HG02970 (cell line): ENCODE results near the gene REPIN1.

Source experiments
- ATAC-seq: cut with Tn5 transposase; IDR thresholded peaks from one replicate; pipeline ENCODE4 v1.9.1; 2021; ENCODE audit warnings: mild to moderate bottlenecking, moderate library complexity, moderate number of reproducible peaks; ENCODE audit not compliant: unreplicated experiment, low FRiP score

The REPIN1 gene

DNA sequence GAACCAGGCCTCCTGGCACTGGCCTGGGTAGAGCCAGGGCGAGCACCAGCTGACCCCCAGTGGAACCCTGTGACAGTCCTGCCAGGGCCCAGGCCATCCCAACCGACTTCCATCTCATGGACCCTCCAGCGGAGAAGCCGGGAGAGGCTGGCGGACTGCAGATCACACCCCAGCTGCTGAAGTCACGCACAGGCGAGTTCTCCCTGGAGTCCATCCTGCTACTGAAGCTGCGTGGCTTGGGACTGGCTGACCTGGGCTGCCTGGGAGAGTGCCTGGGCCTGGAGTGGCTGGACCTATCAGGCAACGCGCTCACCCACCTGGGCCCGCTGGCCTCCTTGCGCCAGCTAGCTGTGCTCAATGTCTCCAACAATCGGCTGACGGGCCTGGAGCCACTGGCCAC, 31.9 kb upstream of the REPIN1 start:
- ATAC-seq: no peak

DNA sequence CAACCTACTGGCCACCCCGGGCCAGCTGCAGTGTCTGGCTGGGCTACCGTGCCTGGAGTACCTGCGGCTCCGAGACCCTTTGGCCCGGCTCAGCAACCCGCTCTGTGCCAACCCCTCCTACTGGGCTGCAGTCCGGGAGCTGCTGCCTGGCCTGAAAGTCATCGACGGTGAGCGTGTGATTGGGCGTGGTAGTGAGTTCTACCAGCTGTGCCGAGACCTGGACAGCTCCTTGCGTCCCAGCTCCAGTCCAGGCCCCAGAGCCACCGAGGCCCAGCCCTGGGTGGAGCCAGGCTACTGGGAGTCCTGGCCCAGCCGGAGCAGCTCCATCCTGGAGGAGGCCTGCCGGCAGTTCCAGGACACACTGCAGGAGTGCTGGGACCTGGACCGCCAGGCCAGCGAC, 31.4 kb upstream of the REPIN1 start:
- no peak for ATAC-seq

DNA sequence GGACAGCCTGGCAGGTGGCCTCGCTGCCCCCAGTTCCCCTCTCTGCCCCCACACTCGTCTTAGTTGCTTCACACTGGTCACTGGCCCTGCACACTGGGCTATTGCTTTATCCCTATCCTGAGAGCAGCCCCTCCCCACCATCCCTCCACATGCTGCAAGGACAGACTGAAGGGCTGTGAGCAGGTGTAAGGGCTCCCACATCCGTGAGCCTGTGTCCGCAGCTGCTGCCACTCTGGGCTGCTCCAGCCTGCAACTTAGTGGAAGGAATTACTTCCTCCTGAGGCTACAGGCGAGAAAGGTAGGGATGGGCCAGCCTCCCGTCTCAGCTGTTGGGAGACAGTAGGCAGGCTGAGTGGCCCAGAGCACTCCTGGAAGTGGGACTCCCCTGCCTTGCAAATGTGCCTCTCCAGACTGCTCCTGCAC, 31.0 kb upstream of the REPIN1 start:
- no peak for ATAC-seq

DNA sequence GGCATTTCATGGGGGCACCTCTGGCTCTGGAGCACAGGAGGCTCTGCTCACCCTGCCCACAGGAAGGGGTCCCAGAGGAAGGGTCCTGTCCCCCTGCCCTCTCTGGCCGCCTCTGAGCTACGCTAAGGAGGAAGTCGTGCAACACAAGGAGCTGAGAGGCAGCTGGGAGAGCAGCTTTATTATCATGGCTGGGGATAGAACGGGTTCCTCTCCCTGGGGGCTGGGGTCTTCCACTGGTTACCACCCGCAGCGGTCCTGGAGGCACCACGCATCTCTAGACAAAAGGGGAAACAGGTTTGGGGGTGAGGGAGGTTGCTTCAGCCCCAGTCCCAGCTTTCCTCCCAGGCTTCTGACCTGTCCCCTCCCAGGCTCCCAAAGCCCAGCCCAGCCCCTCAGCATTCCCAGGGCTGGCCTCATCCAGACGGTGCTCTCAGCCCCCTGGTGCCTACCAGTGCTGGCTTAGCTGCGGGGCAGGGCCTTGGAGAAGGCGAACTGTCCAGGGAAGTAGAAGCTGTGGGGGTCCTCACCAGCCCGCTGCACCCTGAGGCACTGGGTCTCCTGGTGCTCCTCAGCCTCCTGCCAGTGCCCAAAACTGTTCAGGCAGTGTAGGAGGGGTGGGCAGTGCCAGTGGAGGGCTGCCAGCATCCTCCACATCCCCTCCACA, 30.3 kb upstream of the REPIN1 start:
- no peak for ATAC-seq

DNA sequence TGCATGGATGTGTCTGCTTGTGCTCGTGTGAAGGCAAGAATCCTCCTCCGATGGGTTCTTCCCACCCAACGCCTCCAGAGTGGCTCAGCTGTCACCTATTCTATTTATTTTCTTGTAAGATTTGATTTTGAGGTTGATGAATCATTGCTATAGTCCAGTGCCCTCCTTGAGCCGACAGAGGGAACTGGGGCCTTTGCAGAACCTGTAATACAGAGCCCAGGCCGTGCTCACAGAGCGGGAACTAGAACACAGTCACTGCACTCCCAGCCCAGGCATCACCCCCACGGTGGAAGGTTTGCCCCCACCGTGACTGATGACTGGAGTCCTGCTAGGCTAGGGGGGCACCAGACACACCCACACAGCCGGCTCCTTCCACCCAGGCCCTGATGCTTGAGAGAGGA, 29.2 kb upstream of the REPIN1 start:
- ATAC-seq: no peak

DNA sequence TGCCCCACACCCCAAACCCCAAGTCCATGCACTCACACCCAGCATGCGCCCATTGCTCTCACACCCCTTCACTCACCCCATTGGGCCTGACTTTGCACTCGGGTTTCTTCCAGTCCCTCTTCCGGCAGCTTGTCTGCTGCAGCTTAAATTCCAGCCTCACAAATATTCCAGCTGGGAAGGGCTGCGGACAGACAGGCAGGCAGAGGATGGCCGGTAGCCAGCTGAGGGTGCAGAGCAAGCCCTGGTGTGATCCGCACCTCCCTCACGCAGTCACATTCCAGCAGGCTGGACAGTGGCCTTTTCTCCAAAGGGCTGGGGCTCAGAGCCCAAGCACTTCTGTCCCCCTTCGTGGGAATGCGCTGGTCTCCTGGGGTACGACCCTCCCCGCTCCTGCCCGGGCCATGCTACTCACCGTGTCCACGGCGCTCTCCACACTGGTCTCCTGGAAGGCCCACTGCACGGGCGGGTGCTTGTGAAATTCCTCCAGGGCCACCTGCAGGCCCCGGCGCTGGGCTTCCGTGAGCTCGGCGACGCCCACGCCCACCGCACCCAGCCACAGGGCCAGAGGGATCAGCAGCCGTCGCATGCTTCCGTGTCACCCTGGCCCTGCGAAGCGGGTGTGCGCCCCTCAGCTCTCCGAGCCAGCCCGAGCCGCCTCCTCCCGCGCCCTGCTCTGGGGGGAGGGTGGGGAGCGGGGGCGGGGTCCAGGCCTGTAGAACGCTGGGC, 28.4 kb upstream of the REPIN1 start:
- no peak for ATAC-seq

DNA sequence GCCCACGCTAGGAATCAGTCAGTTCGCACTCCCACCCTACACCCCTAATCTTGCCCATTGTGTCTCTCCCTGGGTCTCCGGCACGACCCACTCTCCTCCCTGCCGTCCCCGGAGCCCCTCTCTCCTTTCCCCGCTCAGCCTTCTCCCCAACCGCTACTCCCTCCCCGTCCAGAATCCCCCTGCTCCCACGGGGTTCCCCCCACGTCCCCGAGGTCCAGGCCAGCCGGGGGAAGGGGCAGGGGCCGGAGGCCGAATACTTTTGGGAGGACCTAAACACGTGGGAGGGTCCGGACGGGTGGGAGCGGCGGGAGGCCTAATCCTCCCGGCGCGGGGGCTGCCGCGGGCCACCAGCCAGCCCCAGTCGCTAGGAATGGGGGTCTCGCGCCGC, 27.8 kb upstream of the REPIN1 start:
- ATAC-seq: no peak

DNA sequence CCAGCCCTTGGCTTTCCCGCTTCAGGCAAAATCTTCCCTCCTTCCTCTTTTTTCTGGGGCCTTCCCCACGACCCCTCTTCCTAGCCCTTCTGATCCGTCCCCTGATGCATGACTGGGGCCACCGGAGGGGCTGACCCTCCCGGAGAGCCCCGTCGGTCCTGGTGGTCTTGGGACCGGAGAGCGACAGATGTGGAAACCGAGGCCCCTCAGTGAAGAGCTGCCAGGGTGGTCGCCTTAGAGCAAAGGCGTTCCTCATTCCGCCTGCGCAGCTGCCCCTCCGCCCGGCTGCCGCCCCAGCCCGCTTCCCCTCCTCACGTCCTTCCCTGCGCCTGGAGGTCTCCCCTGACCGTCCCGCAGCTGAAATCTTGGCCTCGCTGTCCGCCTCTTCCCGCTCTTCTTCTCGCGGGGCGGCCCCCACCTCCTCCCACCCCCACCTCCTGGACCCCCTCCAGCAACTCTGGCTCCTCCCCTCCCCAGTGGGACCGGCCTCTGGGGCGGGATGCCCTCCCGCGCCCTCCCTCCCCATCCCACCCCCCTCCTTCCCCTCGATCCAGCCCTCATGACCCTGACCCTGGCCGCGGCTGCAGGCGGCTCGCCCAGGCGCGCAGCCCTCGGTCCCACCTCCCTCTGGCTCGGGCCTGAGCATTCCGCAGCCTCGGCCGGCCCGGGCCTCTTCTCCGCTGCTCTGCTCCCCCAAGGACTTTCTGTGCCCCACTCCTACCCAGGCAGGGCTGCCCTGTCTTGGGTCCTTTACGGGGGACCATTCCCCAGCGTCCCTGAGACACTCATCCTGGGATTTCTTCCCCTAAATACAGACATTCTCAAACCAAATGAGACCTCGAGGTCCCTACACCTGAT, 27.1 kb upstream of the REPIN1 start, which contains the start of gene RARRES2:
TSS of gene RARRES2 (minus strand) at position 367 of the 858 bp plus-strand sequence. CDS start 1,020 bp downstream, outside the sequence.
- no peak for ATAC-seq

DNA sequence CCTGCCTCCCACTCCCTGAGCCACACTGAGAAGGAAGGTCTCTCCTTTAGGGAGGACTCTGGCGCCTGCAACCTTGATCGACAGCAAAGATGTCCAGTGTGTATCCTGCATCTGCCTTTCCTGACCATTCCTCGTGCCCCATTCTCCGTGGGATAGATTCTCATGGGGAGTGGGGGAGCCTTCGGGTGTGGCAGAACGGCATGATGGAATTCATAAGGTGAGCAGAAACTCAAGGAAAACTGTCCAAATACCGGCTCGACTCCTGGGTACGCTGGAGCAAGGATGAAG, 26.6 kb upstream of the REPIN1 start:
- ATAC-seq: no peak

DNA sequence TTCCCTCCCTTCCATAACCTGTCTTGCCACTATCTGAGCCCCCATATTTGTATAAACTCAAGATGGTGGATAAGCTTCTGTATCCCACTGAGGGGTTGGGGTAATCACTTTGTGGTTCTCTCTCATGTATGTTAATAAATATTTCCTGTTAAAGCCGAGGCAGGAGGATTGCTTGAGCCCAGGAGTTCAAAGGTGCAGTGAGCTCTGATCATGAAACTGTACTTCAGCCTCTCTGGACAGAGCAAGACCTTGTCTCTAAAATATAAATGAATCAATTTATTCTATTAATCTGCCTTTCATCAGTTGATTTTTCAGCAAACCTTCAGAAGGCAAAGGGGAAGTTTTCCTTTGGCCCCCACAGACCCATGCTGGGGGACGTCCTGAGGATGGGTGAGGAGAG, 25.4 kb upstream of the REPIN1 start:
- no peak for ATAC-seq

DNA sequence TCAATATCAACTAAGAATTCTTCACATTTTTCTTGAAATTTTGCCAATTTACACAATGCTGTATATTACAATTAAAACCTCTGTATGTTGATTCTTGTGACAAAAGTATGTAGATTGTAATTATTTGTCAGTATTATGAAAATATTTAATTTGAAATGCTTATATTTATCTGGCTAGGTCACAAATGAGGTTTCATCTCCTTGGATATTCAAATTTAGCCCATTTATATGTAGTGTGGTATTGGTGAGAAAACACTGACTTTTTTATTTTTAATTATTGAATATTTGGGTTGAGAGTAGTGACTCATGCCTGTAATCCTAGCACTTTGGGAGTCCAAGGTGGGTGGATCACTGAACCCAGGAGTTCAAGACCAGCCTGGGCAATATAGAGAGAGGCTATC, 24.3 kb upstream of the REPIN1 start:
- ATAC-seq: no peak

DNA sequence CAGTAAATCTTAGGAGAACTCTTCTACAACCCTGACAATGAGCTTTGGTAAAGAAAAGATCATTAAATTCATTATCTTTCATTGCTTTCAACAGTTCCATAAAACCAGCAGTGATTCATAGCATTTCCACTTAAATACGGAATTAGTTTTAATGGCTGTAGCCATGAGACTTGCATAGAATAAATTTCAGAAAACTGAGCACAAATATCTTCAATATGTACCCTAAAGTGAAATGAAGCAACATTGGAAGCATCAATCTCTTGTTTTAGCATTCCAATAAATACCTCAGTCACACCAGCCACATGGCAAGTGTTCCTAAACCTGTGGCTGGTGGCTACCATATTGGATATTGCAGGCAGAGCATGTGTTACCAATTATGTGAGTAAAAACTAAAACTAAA, 23.6 kb upstream of the REPIN1 start:
- no peak for ATAC-seq

DNA sequence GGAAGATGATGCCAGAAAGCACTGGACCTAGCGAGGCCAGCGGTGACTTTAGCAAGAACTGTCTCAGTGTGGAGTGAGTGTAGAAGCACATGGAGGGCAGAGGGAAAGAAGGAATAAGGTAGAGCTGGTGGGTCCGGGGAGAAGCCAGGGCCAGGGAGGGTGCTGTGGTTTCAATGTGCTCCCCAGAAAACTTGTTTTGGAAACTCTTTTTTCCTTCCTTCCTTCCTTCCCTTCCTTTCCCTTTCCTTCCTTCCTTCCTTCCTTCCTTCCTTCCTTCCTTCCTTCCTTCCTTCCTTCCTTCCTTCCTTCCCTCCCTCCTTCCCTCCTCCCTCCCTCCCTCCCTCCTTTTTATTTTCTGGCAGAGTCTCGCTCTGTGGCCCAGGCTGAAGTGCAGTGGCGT, 21.7 kb upstream of the REPIN1 start:
- ATAC-seq: no peak

DNA sequence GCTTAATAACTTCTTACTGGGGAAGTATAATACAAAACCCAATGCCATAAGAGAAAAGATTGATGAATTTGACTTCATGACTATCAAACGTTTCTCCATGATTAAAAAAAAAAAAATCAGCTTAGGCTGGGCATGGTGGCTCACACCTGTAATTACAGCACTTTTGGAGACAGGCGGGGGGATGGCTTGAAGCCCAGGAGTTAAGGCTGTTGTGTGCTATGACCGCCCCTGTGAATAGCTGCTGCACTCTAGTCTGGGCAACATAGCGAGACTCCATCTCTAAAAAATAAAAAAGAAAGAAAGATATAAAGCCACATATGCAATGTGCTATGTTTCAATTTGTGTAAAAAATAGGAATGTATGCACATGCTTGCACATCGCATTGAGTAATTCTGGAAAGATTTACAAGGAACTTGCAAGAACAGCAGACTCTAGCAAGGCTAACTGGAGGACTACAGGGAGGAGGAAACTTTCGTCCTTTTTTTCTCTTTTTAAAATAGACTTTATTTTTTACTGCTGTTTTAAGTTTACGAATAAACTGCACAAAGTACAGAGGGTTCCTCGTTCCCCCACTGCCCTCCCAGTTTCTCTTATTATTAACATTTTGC, 16.9 kb upstream of the REPIN1 start:
- ATAC-seq: no peak

DNA sequence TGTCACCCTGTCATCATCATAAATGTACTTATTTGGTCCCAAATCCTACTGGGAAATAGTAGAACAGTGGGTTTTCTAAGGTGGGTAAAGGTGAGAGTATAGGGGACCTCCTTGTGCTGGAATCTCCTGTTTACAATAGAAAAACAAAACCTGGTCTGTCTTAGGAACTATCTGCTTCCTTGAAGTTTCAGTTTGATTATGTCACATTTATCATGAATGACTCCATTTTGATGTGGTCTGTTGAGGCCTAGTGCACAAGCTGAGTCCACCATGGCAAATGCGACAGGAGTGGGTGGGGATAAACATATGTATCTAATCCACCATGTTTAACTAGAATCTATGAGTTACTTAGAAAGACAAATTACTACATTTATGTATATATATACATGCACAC, 13.0 kb upstream of the REPIN1 start:
- ATAC-seq: no peak

DNA sequence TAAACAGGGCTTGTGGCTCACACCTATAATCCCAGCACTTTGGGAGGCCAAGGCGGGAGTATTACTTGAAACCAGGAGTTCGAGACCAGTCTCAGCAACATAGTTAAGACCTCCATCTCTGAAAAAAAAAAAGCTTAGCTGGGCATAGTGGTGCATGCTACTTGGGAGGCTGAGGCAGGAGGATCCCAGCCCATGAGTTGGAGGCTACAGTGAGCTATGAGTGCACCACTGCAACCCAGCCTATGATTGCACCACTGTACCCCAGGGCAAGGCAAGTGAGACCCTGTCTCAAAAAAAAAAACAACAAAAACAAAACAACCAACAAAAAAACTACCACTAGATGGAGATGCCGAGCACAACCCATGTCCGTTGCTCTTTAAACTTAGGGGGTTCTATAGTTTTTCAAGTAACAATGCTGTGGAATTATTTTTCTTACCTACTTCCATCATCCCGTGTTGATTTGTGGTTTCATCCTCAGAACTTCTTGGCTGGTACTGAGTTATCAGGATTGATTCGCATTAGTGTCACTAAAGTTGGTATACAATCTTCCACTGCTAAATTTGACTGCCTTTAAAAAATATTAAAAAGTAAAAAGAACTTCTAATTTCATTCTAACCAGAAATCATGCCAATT, 12.2 kb upstream of the REPIN1 start:
- ATAC-seq: no peak

DNA sequence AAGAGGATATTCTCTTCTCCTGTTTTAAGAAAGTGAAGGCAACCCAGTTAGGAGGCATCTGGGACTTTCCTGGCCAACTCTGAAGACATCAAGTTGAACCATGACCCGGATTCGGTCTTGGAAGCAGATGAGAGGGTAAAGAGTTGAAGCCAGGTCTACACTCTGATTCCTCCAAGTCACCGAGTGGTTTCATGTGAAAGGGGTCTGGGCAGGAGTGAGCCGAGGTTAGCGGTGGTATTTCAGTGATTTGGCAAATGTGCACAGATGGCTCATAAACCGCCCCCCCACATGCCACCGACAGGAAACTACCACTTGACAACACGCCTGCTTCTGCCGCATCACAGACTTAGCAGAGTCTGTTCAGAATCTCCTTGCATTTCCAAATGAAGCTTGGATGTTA, 11.4 kb upstream of the REPIN1 start:
- no peak for ATAC-seq

DNA sequence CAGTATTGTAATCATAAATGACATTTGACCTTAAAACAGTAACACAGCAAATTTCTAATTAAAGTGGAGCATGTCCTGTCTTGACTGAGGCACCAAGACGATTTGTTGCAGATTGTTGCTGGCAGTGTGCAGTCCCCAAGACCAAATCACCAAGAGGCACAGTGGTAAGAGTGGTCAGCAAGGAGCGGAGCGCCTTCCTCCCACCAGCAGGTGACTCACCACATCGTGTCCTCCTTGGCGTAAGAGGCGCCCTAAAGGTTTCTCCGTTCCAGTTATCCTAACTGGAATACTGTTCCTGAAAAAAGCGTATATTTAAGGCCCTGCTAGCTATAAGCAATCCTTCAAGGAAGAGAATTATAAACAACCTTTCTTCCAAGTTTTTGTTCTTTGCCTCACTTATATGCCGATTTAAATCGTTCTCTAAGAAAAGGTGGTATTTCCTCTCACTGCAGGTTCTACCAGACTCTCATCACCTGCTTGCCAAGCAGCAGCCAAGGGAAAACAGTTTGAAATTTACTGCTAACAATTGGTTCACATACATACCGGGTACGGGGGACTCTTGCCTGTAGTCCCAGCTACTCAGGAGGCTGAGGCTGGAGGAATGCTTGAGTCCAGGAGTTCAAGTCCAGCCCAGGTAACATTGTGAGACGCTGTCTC, 10.7 kb upstream of the REPIN1 start:
- ATAC-seq: no peak

DNA sequence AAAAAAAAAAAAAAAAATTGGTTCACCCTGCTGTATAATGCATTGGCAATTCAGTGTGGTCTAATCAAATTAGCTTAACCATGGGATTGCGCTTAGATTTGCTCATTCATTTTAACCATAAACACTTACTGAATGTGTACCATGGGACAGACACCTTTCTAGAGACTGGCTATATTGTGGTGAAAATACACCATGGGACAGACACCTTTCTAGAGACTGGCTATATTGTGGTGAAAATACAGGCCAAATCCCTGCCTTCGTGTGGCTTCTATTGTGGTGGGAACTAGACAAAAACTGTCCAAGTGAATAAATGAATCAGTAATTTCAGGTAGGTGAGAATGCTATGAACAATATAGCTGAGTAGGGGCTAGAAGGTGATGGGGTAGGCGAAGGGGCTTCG, 10.2 kb upstream of the REPIN1 start:
- no peak for ATAC-seq

DNA sequence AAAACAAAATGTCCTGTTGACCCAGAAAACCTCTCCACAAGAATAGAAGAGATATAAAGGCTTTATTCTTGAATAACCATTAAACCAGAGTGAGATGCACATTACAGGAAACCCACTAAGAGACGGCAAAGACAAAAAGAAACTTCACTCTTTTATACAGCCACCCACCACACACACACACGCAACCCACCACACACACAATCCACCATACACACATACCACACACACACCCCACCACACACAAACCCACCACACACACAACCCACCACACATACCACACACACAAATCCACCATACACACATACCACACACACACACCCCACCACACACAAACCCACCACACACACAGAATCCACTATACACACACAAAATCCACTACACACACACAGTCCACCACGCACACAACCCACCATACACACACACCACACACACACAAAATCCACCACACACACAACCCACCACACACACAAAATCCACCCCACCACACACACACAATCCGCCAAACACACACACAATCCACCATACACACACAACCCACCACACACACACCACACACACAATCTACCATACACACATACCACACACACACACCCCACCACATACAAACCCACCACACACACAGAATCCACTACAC, 9.5 kb upstream of the REPIN1 start:
- no peak for ATAC-seq
